Adrenal gland (tissue), 5 donors: Measurements from ENCODE around the gene HASPIN.

ENCODE experiments used
- POLR2A ChIP-seq, 2 donors: fragments of 450-650 bp; IDR thresholded peaks; one replicate each; pipeline ENCODE4 v1.6.1; 2017; ENCODE audit warnings: antibody characterized with exemption in 2 of 2, mild to moderate bottlenecking in 2 of 2, moderate library complexity in 1 of 2
- TF ChIP-seq, protein P1 (sequence below), 6 experiments: fragments of 450-650 bp in 4 of 6; fragments of 200-600 bp in 2 of 6; sonication (generic) in 1 of 6; IDR thresholded peaks; 1 replicate in 5 of 6; 2 replicates in 1 of 6; pipeline versions ENCODE4 v1.5.1 to v1.8.0; 2016 to 2021; ENCODE audit warnings: antibody characterized with exemption in 6 of 6, mild to moderate bottlenecking in 2 of 6, moderate library complexity in 1 of 6
- donor health status: DM: no; HTN: no; CAD: no.

DNA sequence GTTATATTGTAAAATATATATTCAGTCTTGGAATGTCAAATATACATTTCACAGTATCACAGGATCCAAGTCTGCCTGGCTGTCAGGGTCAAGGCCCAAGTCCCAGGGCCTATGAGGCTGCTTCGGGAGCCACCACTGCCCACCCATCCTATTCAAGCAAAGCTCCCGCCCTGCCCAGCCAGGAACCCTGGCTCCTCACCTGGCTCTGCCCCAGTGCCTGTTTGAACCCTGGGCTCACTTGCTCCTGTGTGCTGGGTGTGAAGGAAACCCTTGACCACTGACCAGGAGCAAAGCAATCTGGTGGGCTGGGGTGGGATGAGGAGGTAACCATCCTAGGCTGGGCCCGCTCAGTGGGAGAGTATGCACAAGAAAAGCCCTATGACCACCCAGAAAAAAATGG, 50.3 kb downstream of the HASPIN start:
- TF ChIP-seq POLR2A (IDR thresholded peaks at IDR 0.05), result no peak
- TF ChIP-seq, protein P1, sequence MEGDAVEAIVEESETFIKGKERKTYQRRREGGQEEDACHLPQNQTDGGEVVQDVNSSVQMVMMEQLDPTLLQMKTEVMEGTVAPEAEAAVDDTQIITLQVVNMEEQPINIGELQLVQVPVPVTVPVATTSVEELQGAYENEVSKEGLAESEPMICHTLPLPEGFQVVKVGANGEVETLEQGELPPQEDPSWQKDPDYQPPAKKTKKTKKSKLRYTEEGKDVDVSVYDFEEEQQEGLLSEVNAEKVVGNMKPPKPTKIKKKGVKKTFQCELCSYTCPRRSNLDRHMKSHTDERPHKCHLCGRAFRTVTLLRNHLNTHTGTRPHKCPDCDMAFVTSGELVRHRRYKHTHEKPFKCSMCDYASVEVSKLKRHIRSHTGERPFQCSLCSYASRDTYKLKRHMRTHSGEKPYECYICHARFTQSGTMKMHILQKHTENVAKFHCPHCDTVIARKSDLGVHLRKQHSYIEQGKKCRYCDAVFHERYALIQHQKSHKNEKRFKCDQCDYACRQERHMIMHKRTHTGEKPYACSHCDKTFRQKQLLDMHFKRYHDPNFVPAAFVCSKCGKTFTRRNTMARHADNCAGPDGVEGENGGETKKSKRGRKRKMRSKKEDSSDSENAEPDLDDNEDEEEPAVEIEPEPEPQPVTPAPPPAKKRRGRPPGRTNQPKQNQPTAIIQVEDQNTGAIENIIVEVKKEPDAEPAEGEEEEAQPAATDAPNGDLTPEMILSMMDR (IDR thresholded peaks at IDR 0.05), result no peak
